ENCODE data around the gene INPP5B. TPM values are rescaled to one million over a fixed set of nuclear protein-coding genes. Genes with fewer than 3 reads are reported as not detected.

INPP5B gene
- total and polyA plus RNA-seq, 12 donors, result 4.1 to 17.3 (median 12.5) TPM

DNA sequence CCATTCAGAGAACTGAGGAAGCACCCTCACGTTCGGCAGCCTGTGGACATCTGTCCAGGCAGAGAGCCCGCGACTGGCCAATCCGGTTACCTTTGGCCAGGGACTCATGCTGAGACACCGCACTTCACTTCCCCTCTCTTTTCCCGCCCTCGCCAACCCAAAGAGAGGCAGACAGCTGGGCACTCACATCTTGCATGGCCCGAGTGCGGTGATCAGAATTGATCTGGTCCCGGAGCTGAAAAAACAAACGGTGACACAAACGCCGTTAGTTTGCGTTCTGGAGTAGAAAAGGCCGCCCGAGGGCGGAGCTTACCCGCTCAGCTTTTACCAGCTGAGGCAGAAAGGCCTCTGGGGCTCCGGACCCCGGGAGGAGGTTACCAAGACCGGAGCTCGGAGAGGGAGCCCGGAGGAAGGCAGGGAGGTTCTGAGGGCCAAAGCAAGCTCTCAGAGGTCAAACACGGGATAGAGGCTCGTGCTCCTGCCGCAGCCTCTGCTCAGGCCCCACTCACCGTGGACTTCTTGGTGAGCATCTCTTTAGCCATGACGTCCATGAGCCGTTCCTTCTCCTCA, 42.6 kb upstream of the INPP5B start:
- intact Hi-C loops (cut with DNase I), result loop anchor here in 5 of 10 donors (10.0 kb wide), 4 partner anchors 95 to 295 kb away; partner anchors contain the start of gene CDCA8 (in 1 of the 5)
- TF ChIP-seq, protein P1, sequence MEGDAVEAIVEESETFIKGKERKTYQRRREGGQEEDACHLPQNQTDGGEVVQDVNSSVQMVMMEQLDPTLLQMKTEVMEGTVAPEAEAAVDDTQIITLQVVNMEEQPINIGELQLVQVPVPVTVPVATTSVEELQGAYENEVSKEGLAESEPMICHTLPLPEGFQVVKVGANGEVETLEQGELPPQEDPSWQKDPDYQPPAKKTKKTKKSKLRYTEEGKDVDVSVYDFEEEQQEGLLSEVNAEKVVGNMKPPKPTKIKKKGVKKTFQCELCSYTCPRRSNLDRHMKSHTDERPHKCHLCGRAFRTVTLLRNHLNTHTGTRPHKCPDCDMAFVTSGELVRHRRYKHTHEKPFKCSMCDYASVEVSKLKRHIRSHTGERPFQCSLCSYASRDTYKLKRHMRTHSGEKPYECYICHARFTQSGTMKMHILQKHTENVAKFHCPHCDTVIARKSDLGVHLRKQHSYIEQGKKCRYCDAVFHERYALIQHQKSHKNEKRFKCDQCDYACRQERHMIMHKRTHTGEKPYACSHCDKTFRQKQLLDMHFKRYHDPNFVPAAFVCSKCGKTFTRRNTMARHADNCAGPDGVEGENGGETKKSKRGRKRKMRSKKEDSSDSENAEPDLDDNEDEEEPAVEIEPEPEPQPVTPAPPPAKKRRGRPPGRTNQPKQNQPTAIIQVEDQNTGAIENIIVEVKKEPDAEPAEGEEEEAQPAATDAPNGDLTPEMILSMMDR (IDR thresholded peaks at IDR 0.05), result no peak
- no peaks in the 10 kb centered on the region for H3K9me3 ChIP-seq
- peak overlapping the region in 9 of 10 donors; percentile 71 to 86 (median 82) for H3K27ac ChIP-seq
- H3K27me3 ChIP-seq, result no peaks in the 10 kb centered on the region
- peaks cover 0 to 39% (median 28%) of the 10 kb centered on the region in 9 donors for H3K36me3 ChIP-seq
- peak overlapping the region; percentile 61 to 91 (median 86) for H3K4me3 ChIP-seq
- peak; percentile 5 to 68 (median 32) for ATAC-seq
- peak in 1 of 2 donors; percentile 23 for DNase-seq
- 0 to 1% methylated on average over 30 of the region's 30 CpGs for whole genome bisulfite sequencing, 2 donors
- H3K4me1 ChIP-seq, result peaks cover 0 to 27% (median 19%) of the 10 kb centered on the region in 9 donors

DNA sequence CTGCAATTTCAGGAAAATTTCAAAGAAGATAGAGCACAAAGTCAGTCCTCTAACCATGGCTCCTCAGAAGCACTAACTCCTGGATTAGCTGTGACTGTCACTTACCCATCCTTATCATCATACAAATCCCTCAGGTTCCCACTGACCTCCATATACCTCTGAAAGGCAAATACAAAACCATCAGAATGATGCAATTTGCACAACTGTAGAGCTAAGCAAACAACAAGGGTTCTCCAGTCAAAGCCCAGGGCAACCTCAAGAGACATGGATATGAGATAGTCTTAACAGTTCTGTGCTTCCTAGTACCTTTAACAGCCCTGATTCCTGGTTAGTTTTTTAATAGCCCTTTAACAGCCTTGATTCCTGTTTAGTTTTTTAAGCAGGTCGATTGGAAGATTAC, 40.8 kb upstream of the INPP5B start:
- WGBS, 2 donors, result 31 to 34% methylated on average over 1 of the region's 1 CpG
- no peaks in the 10 kb centered on the region for H3K9me3 ChIP-seq
- TF ChIP-seq, protein P1 (IDR thresholded peaks at IDR 0.05), result no peak
- DNase-seq, result no peak
- no peak overlapping the region for H3K4me3 ChIP-seq
- peaks cover 0 to 53% (median 39%) of the 10 kb centered on the region in 9 donors for H3K36me3 ChIP-seq
- intact Hi-C loops (cut with DNase I), result loop anchor here in 5 of 10 donors (10.0 kb wide), 4 partner anchors 93 to 293 kb away; partner anchors contain the start of gene CDCA8 (in 1 of the 5)
- no peaks in the 10 kb centered on the region for H3K27me3 ChIP-seq
- ATAC-seq, result no peak
- H3K27ac ChIP-seq, result no peak overlapping the region
- H3K4me1 ChIP-seq, result peaks cover 0 to 27% (median 19%) of the 10 kb centered on the region in 9 donors

DNA sequence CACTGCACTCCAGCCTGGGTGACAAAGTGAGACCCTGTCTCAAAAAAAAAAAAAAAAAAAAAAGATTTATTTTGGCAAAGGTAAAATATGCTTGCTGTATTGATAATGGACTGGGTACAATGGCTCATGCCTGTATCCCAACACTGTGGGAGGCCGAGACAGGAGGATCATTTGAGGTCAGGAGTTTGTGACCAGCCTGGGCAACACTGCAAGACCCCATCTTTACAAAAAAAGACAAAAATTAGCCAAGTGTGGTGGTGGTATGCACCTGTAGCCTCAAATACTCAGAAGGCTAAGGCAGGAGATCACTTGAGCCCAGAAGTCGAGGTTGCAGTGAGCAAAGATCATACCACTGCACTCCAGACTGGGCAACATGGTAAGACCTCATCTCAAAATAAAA, 36.7 kb upstream of the INPP5B start:
- TF ChIP-seq, protein P1 (IDR thresholded peaks at IDR 0.05), result no peak
- WGBS, 2 donors, result 95 to 96% methylated on average over 2 of the region's 2 CpGs

DNA sequence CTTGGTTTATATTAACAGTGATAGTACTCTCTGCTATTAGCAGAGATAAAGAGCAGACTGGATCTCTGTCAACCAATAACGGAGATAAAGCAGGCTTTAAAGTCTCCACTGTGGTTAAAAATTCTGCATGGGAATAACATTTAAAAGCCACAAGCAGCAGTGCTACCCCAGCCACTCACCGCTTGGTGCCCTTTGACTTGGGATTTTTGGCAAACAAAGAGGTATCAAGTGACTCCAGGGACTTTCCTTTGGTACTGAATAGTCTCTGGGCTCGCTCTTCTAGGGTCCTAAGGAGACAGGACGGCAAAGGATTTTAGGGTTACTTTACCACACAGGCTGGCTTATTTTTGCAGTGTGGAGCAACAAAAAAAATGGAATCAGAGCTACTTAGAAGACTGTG, 31.7 kb upstream of the INPP5B start:
- H3K27me3 ChIP-seq, result no peaks in the 10 kb centered on the region
- H3K27ac ChIP-seq, result no peak overlapping the region
- 87 to 92% methylated on average over 4 of the region's 4 CpGs for WGBS, 2 donors
- no peaks in the 10 kb centered on the region for H3K4me1 ChIP-seq
- no peak for ATAC-seq
- TF ChIP-seq, protein P1 (IDR thresholded peaks at IDR 0.05), result no peak
- no peak for DNase-seq
- intact Hi-C loops (cut with DNase I), result loop anchor here in 2 of 10 donors (5.0 kb wide), 2 partner anchors 86 to 91 kb away; no protein-coding TSS in a partner anchor
- no peaks in the 10 kb centered on the region for H3K9me3 ChIP-seq
- peaks cover 4 to 100% (median 66%) of the 10 kb centered on the region in 9 donors for H3K36me3 ChIP-seq
- no peak overlapping the region for H3K4me3 ChIP-seq

More for the DNA sequence above, 36.7 kb upstream of the INPP5B start:
- Histone ChIP-seq H3K9me3 (no peaks in the 10 kb centered on the region), H3K4me3 (no peak overlapping the region), H3K4me1 (peaks cover 0 to 11% (median 5%) of the 10 kb centered on the region in 9 donors), H3K27ac (no peak overlapping the region), H3K36me3 (peaks cover 5 to 95% (median 74%) of the 10 kb centered on the region in 9 donors), H3K27me3 (no peaks in the 10 kb centered on the region)
- intact Hi-C loops (cut with DNase I), result loop anchor here in 6 of 10 donors (5.0 to 10.0 kb wide), 5 partner anchors 89 to 289 kb away; partner anchors contain the start of gene CDCA8 (in 1 of the 6)
- ATAC-seq, result no peak
- DNase-seq, result no peak
